ENCODE measurements around the gene NR1I2.

NR1I2 gene

GRCh38 chr3:119835556-119835955, 53.7 kb downstream of the NR1I2 start:
- peaks cover 0 to 4% of the 10 kb centered on the region in 2 donors for H3K36me3 ChIP-seq (ENCODE audit: control insufficient read depth in 1 of 2, insufficient read depth in 2 of 2, low read length in 2 of 2)
- H3K27me3 ChIP-seq (ENCODE audit: control insufficient read depth in 1 of 2, insufficient read depth in 2 of 2, low read length in 2 of 2), result no peaks in the 10 kb centered on the region
- no peaks in the 10 kb centered on the region for H3K4me1 ChIP-seq (ENCODE audit: control insufficient read depth in 1 of 2, insufficient read depth in 2 of 2, low read length in 2 of 2)
- H3K9ac ChIP-seq (ENCODE audit: low read depth in 1 of 2, low read length in 2 of 2), result no peak overlapping the region
- no peak overlapping the region for H3K27ac ChIP-seq (ENCODE audit: low read depth, low read length)
- H3K4me3 ChIP-seq (ENCODE audit: low read depth in 1 of 2, low read length in 2 of 2), result no peak overlapping the region
- H3K9me3 ChIP-seq (ENCODE audit: control insufficient read depth in 1 of 2, low read length in 2 of 2), result no peaks in the 10 kb centered on the region

- Histone ChIP-seq H3K27ac (ENCODE audit: low read depth, low read length) (no peak overlapping the region), H3K4me1 (ENCODE audit: control insufficient read depth in 1 of 2, insufficient read depth in 2 of 2, low read length in 2 of 2) (peaks cover 4 to 14% of the 10 kb centered on the region in 2 donors), H3K9me3 (ENCODE audit: control insufficient read depth in 1 of 2, low read length in 2 of 2) (no peaks in the 10 kb centered on the region), H3K27me3 (ENCODE audit: control insufficient read depth in 1 of 2, insufficient read depth in 2 of 2, low read length in 2 of 2) (no peaks in the 10 kb centered on the region), H3K36me3 (ENCODE audit: control insufficient read depth in 1 of 2, insufficient read depth in 2 of 2, low read length in 2 of 2) (peaks cover 0 to 7% of the 10 kb centered on the region in 2 donors), H3K9ac (ENCODE audit: low read depth in 1 of 2, low read length in 2 of 2) (no peak overlapping the region), H3K4me3 (ENCODE audit: low read depth in 1 of 2, low read length in 2 of 2) (no peak overlapping the region)
Measured at GRCh38 chr3:119841808-119842471, 60.0 kb downstream of the NR1I2 start.

GRCh38 chr3:119849126-119849525, 67.2 kb downstream of the NR1I2 start:
- no peak overlapping the region for H3K27ac ChIP-seq (ENCODE audit: low read depth, low read length)
- H3K4me3 ChIP-seq (ENCODE audit: low read depth in 1 of 2, low read length in 2 of 2), result no peak overlapping the region
- no peaks in the 10 kb centered on the region for H3K9me3 ChIP-seq (ENCODE audit: control insufficient read depth in 1 of 2, low read length in 2 of 2)
- H3K36me3 ChIP-seq (ENCODE audit: control insufficient read depth in 1 of 2, insufficient read depth in 2 of 2, low read length in 2 of 2), result no peaks in the 10 kb centered on the region
- H3K9ac ChIP-seq (ENCODE audit: low read depth in 1 of 2, low read length in 2 of 2), result no peak overlapping the region
- no peaks in the 10 kb centered on the region for H3K4me1 ChIP-seq (ENCODE audit: control insufficient read depth in 1 of 2, insufficient read depth in 2 of 2, low read length in 2 of 2)
- H3K27me3 ChIP-seq (ENCODE audit: control insufficient read depth in 1 of 2, insufficient read depth in 2 of 2, low read length in 2 of 2), result no peaks in the 10 kb centered on the region

- H3K9me3 ChIP-seq (ENCODE audit: control insufficient read depth in 1 of 2, low read length in 2 of 2), result peaks cover 0 to 6% of the 10 kb centered on the region in 2 donors
- H3K27me3 ChIP-seq (ENCODE audit: control insufficient read depth in 1 of 2, insufficient read depth in 2 of 2, low read length in 2 of 2), result no peaks in the 10 kb centered on the region
- H3K36me3 ChIP-seq (ENCODE audit: control insufficient read depth in 1 of 2, insufficient read depth in 2 of 2, low read length in 2 of 2), result peaks cover 10 to 19% of the 10 kb centered on the region in 2 donors
- no peak overlapping the region for H3K27ac ChIP-seq (ENCODE audit: low read depth, low read length)
- no peak overlapping the region for H3K9ac ChIP-seq (ENCODE audit: low read depth in 1 of 2, low read length in 2 of 2)
- no peaks in the 10 kb centered on the region for H3K4me1 ChIP-seq (ENCODE audit: control insufficient read depth in 1 of 2, insufficient read depth in 2 of 2, low read length in 2 of 2)
- no peak overlapping the region for H3K4me3 ChIP-seq (ENCODE audit: low read depth in 1 of 2, low read length in 2 of 2)
Measured at GRCh38 chr3:119856695-119857094, 74.8 kb downstream of the NR1I2 start.

GRCh38 chr3:119858957-119859356, 77.1 kb downstream of the NR1I2 start:
- Histone ChIP-seq H3K27ac (ENCODE audit: low read depth, low read length) (no peak overlapping the region), H3K9me3 (ENCODE audit: control insufficient read depth in 1 of 2, low read length in 2 of 2) (peaks cover 0 to 6% of the 10 kb centered on the region in 2 donors), H3K36me3 (ENCODE audit: control insufficient read depth in 1 of 2, insufficient read depth in 2 of 2, low read length in 2 of 2) (peaks cover 19 to 35% of the 10 kb centered on the region in 2 donors), H3K9ac (ENCODE audit: low read depth in 1 of 2, low read length in 2 of 2) (no peak overlapping the region), H3K4me3 (ENCODE audit: low read depth in 1 of 2, low read length in 2 of 2) (no peak overlapping the region), H3K27me3 (ENCODE audit: control insufficient read depth in 1 of 2, insufficient read depth in 2 of 2, low read length in 2 of 2) (no peaks in the 10 kb centered on the region), H3K4me1 (ENCODE audit: control insufficient read depth in 1 of 2, insufficient read depth in 2 of 2, low read length in 2 of 2) (no peaks in the 10 kb centered on the region)

GRCh38 chr3:119859728-119860127, 77.8 kb downstream of the NR1I2 start:
- no peak overlapping the region for H3K4me3 ChIP-seq (ENCODE audit: low read depth in 1 of 2, low read length in 2 of 2)
- H3K36me3 ChIP-seq (ENCODE audit: control insufficient read depth in 1 of 2, insufficient read depth in 2 of 2, low read length in 2 of 2), result peaks cover 19 to 35% of the 10 kb centered on the region in 2 donors
- H3K9ac ChIP-seq (ENCODE audit: low read depth in 1 of 2, low read length in 2 of 2), result no peak overlapping the region
- H3K4me1 ChIP-seq (ENCODE audit: control insufficient read depth in 1 of 2, insufficient read depth in 2 of 2, low read length in 2 of 2), result no peaks in the 10 kb centered on the region
- no peaks in the 10 kb centered on the region for H3K27me3 ChIP-seq (ENCODE audit: control insufficient read depth in 1 of 2, insufficient read depth in 2 of 2, low read length in 2 of 2)
- H3K27ac ChIP-seq (ENCODE audit: low read depth, low read length), result no peak overlapping the region
- peaks cover 0 to 6% of the 10 kb centered on the region in 2 donors for H3K9me3 ChIP-seq (ENCODE audit: control insufficient read depth in 1 of 2, low read length in 2 of 2)

GRCh38 chr3:119861681-119862080, 79.8 kb downstream of the NR1I2 start:
- H3K4me3 ChIP-seq (ENCODE audit: low read depth in 1 of 2, low read length in 2 of 2), result no peak overlapping the region
- no peak overlapping the region for H3K27ac ChIP-seq (ENCODE audit: low read depth, low read length)
- H3K36me3 ChIP-seq (ENCODE audit: control insufficient read depth in 1 of 2, insufficient read depth in 2 of 2, low read length in 2 of 2), result peaks cover 14 to 31% of the 10 kb centered on the region in 2 donors
- H3K4me1 ChIP-seq (ENCODE audit: control insufficient read depth in 1 of 2, insufficient read depth in 2 of 2, low read length in 2 of 2), result no peaks in the 10 kb centered on the region
- H3K9me3 ChIP-seq (ENCODE audit: control insufficient read depth in 1 of 2, low read length in 2 of 2), result peaks cover 0 to 6% of the 10 kb centered on the region in 2 donors
- H3K27me3 ChIP-seq (ENCODE audit: control insufficient read depth in 1 of 2, insufficient read depth in 2 of 2, low read length in 2 of 2), result no peaks in the 10 kb centered on the region
- no peak overlapping the region for H3K9ac ChIP-seq (ENCODE audit: low read depth in 1 of 2, low read length in 2 of 2)

- Histone ChIP-seq H3K27ac (ENCODE audit: low read depth, low read length) (no peak overlapping the region), H3K36me3 (ENCODE audit: control insufficient read depth in 1 of 2, insufficient read depth in 2 of 2, low read length in 2 of 2) (peaks cover 11 to 24% of the 10 kb centered on the region in 2 donors), H3K4me3 (ENCODE audit: low read depth in 1 of 2, low read length in 2 of 2) (no peak overlapping the region), H3K4me1 (ENCODE audit: control insufficient read depth in 1 of 2, insufficient read depth in 2 of 2, low read length in 2 of 2) (no peaks in the 10 kb centered on the region), H3K9me3 (ENCODE audit: control insufficient read depth in 1 of 2, low read length in 2 of 2) (peaks cover 0 to 6% of the 10 kb centered on the region in 2 donors), H3K9ac (ENCODE audit: low read depth in 1 of 2, low read length in 2 of 2) (no peak overlapping the region), H3K27me3 (ENCODE audit: control insufficient read depth in 1 of 2, insufficient read depth in 2 of 2, low read length in 2 of 2) (no peaks in the 10 kb centered on the region)
Measured at GRCh38 chr3:119862616-119863015, 80.7 kb downstream of the NR1I2 start.

- no peak overlapping the region for H3K4me3 ChIP-seq (ENCODE audit: low read depth in 1 of 2, low read length in 2 of 2)
- H3K27ac ChIP-seq (ENCODE audit: low read depth, low read length), result no peak overlapping the region
- no peaks in the 10 kb centered on the region for H3K4me1 ChIP-seq (ENCODE audit: control insufficient read depth in 1 of 2, insufficient read depth in 2 of 2, low read length in 2 of 2)
- H3K27me3 ChIP-seq (ENCODE audit: control insufficient read depth in 1 of 2, insufficient read depth in 2 of 2, low read length in 2 of 2), result no peaks in the 10 kb centered on the region
- no peaks in the 10 kb centered on the region for H3K9me3 ChIP-seq (ENCODE audit: control insufficient read depth in 1 of 2, low read length in 2 of 2)
- H3K9ac ChIP-seq (ENCODE audit: low read depth in 1 of 2, low read length in 2 of 2), result no peak overlapping the region
- peaks cover 12 to 16% of the 10 kb centered on the region in 2 donors for H3K36me3 ChIP-seq (ENCODE audit: control insufficient read depth in 1 of 2, insufficient read depth in 2 of 2, low read length in 2 of 2)
Measured at GRCh38 chr3:119864476-119864875, 82.6 kb downstream of the NR1I2 start.
